Measurements from ENCODE around the gene EDRF1.

DNA sequence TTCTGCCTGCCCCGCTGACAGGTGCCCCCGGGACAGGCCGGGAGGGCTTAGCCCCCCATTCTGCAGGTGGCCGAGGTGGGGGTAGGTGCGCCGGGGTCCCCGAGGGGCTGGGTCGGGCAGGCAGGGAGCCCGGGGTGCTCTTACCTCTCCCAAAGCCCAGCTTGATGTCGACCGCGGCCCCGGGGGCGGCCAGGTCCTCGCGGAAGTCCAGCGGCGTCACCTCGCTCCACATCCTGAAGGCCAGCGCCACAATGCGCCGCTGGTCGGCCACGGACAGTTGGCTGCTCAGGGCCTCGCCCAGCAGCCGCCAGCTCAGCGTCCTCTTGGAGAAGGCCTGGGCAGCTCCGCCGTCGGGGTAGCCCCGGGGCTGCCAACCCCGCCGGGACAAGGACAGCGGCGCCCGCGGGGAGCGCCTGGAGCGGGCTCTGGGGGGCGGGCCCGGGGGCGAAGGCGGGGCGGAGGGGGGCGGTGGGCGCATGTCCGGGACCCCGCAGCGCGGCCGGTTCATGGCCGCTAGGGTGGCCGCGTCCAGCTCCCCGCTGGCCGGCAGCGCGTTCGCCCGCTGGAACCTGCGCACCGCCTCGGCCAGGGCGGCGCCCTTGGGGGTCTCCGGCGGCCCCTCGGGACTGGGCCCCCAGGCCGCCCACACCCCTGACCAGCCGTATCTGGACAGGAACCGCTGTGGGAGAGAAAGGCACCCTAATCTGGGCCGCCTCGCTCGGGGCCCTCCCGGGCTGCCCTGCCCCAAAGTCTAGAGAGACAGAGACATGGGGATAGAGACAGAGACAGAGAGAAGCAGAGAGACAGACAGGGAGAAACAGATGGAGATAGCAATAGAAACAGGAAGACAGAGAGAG lies 54.4 kb downstream of the EDRF1 start:
- TF ChIP-seq, protein P1, sequence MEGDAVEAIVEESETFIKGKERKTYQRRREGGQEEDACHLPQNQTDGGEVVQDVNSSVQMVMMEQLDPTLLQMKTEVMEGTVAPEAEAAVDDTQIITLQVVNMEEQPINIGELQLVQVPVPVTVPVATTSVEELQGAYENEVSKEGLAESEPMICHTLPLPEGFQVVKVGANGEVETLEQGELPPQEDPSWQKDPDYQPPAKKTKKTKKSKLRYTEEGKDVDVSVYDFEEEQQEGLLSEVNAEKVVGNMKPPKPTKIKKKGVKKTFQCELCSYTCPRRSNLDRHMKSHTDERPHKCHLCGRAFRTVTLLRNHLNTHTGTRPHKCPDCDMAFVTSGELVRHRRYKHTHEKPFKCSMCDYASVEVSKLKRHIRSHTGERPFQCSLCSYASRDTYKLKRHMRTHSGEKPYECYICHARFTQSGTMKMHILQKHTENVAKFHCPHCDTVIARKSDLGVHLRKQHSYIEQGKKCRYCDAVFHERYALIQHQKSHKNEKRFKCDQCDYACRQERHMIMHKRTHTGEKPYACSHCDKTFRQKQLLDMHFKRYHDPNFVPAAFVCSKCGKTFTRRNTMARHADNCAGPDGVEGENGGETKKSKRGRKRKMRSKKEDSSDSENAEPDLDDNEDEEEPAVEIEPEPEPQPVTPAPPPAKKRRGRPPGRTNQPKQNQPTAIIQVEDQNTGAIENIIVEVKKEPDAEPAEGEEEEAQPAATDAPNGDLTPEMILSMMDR (conservative IDR thresholded peaks at IDR 0.05 in 1 of 2, IDR thresholded peaks at IDR 0.05 in 1 of 2; ENCODE audit: extremely low read depth in 1 of 2, insufficient read depth in 1 of 2, low read depth in 1 of 2, low read length in 2 of 2), result no peak
- no peak for TF ChIP-seq EZH2 (IDR thresholded peaks at IDR 0.05; ENCODE audit: borderline replicate concordance, low read length)
